Measurements from ENCODE around the gene NHLRC4. TPM values are rescaled to one million over a fixed set of nuclear protein-coding genes. Genes with fewer than 3 reads are reported as not detected.
A peak's percentile ranks its signal among the peaks of the same experiment; 100 is the strongest.

Gene NHLRC4
- total RNA-seq, 3 donors from 2014 or later = 0.26 to 0.82 (median 0.36) TPM

- Histone ChIP-seq H3K4me3 (no peak overlapping the region), H3K36me3 (ENCODE audit: low read depth) (no peaks in the 10 kb centered on the region), H3K9me3 (no peaks in the 10 kb centered on the region), H3K4me1 (ENCODE audit: low read depth) (peaks cover 10% of the 10 kb centered on the region)
- ATAC-seq (no peak), DNase-seq (no peak)
- TF ChIP-seq CTCF (IDR thresholded peaks at IDR 0.05) = no peak
- intact Hi-C loops (cut with DNase I, micrococcal nuclease) = no loop called here
These were observed 51.0 kb downstream of the NHLRC4 start for GRCh38 chr16:617855-618254.

Small RNA genes within 50 kb of the gene (microRNA-seq; reads per million reads assigned to microRNA genes)
- gene MIR3176 = 10.5 reads per million, percentile 34 among the genes with 10 or more reads in this experiment
- not detected for gene MIR5587

Other genes starting within 250 kb of the NHLRC4 start
- 10 to 100 TPM; 33.0 to 46.3 (median 40.0) TPM for gene AXIN1, start 214.3 kb upstream of the NHLRC4 start, total RNA-seq
- gene MRPL28, start 196.5 kb upstream of the NHLRC4 start, total RNA-seq = 10 to 100 TPM; 39.7 to 53.8 (median 49.1) TPM
- gene PGAP6, start 185.0 kb upstream of the NHLRC4 start, total RNA-seq = 100 to 1,000 TPM in 1 of 3 donors, 10 to 100 TPM in 2; 77.3 to 134 (median 95.7) TPM
- 100 to 1,000 TPM in 1 of 3 donors, 10 to 100 TPM in 2; 24.5 to 125 (median 43.6) TPM for gene NME4, start 169.8 kb upstream of the NHLRC4 start, total RNA-seq
- gene DECR2, start 165.1 kb upstream of the NHLRC4 start, total RNA-seq = 10 to 100 TPM; 39.5 to 64.3 (median 56.0) TPM
- gene RAB11FIP3, start 141.4 kb upstream of the NHLRC4 start, total RNA-seq = 10 to 100 TPM; 22.3 to 45.6 (median 30.7) TPM
- 100 to 1,000 TPM in 2 of 3 donors, 10 to 100 TPM in 1; 73.5 to 110 (median 109) TPM for gene CAPN15, start 39.3 kb upstream of the NHLRC4 start, total RNA-seq
- not detected for gene PRR35, start 6.6 kb upstream of the NHLRC4 start, total RNA-seq
- gene PIGQ, start 3.0 kb downstream of the NHLRC4 start, total RNA-seq = 10 to 100 TPM; 37.8 to 39.6 (median 38.4) TPM
- 10 to 100 TPM; 31.2 to 51.0 (median 40.1) TPM for gene RAB40C, start 23.1 kb downstream of the NHLRC4 start, total RNA-seq
- gene WFIKKN1, start 64.0 kb downstream of the NHLRC4 start, total RNA-seq = 1 to 10 TPM; 1.1 to 2.2 (median 1.6) TPM
- 10 to 100 TPM; 40.3 to 52.4 (median 50.0) TPM for gene METTL26, start 69.3 kb downstream of the NHLRC4 start, total RNA-seq
- 100 to 1,000 TPM in 2 of 3 donors, 10 to 100 TPM in 1; 76.3 to 116 (median 100) TPM for gene MCRIP2, start 74.8 kb downstream of the NHLRC4 start, total RNA-seq
- 10 to 100 TPM; 35.0 to 54.9 (median 50.2) TPM for gene WDR90, start 82.4 kb downstream of the NHLRC4 start, total RNA-seq
- gene RHOT2, start 101.1 kb downstream of the NHLRC4 start, total RNA-seq = 100 to 1,000 TPM; 124 to 138 (median 127) TPM
- 1 to 10 TPM; 2.8 to 3.4 (median 3.0) TPM for gene RHBDL1, start 108.7 kb downstream of the NHLRC4 start, total RNA-seq
- 100 to 1,000 TPM in 2 of 3 donors, 10 to 100 TPM in 1; 77.8 to 119 (median 108) TPM for gene STUB1, start 113.4 kb downstream of the NHLRC4 start, total RNA-seq
- 10 to 100 TPM; 39.5 to 60.5 (median 46.9) TPM for gene JMJD8, start 117.3 kb downstream of the NHLRC4 start, total RNA-seq
- 10 to 100 TPM in 2 of 3 donors, 1 to 10 TPM in 1; 9.2 to 13.4 (median 10.5) TPM for gene WDR24, start 123.4 kb downstream of the NHLRC4 start, total RNA-seq
- 1 to 10 TPM; 1.3 to 2.2 (median 2.1) TPM for gene FBXL16, start 138.8 kb downstream of the NHLRC4 start, total RNA-seq
- gene METRN, start 148.1 kb downstream of the NHLRC4 start, total RNA-seq = 10 to 100 TPM; 15.8 to 34.5 (median 22.0) TPM
- 10 to 100 TPM; 36.2 to 39.9 (median 39.8) TPM for gene ANTKMT, start 154.1 kb downstream of the NHLRC4 start, total RNA-seq
- under 1 TPM; 0.47 to 0.96 (median 0.80) TPM for gene CCDC78, start 159.4 kb downstream of the NHLRC4 start, total RNA-seq
- 1 to 10 TPM; 1.9 to 6.6 (median 3.5) TPM for gene HAGHL, start 160.1 kb downstream of the NHLRC4 start, total RNA-seq
- gene CIAO3, start 174.0 kb downstream of the NHLRC4 start, total RNA-seq = 10 to 100 TPM; 37.7 to 48.7 (median 47.6) TPM
- gene MSLN, start 193.7 kb downstream of the NHLRC4 start, total RNA-seq = 1 to 10 TPM; 3.4 to 7.0 (median 4.7) TPM
- 10 to 100 TPM; 19.8 to 20.0 (median 19.8) TPM for gene RPUSD1, start 221.4 kb downstream of the NHLRC4 start, total RNA-seq
- gene CHTF18, start 221.6 kb downstream of the NHLRC4 start, total RNA-seq = 10 to 100 TPM; 11.9 to 32.4 (median 12.3) TPM
- gene GNG13, start 233.7 kb downstream of the NHLRC4 start, total RNA-seq = 1 to 10 TPM in 1 of 3 donors, under 1 TPM in 1, not detected in 1; 0.31 to 1.0 TPM